ENCODE results near the gene FRMPD1.
"Not testable (repeated sequence)": the region's sequence is repeated elsewhere in the genome, so short reads cannot be mapped to it uniquely, and the experiment has no call there.

Gene FRMPD1, protein sequence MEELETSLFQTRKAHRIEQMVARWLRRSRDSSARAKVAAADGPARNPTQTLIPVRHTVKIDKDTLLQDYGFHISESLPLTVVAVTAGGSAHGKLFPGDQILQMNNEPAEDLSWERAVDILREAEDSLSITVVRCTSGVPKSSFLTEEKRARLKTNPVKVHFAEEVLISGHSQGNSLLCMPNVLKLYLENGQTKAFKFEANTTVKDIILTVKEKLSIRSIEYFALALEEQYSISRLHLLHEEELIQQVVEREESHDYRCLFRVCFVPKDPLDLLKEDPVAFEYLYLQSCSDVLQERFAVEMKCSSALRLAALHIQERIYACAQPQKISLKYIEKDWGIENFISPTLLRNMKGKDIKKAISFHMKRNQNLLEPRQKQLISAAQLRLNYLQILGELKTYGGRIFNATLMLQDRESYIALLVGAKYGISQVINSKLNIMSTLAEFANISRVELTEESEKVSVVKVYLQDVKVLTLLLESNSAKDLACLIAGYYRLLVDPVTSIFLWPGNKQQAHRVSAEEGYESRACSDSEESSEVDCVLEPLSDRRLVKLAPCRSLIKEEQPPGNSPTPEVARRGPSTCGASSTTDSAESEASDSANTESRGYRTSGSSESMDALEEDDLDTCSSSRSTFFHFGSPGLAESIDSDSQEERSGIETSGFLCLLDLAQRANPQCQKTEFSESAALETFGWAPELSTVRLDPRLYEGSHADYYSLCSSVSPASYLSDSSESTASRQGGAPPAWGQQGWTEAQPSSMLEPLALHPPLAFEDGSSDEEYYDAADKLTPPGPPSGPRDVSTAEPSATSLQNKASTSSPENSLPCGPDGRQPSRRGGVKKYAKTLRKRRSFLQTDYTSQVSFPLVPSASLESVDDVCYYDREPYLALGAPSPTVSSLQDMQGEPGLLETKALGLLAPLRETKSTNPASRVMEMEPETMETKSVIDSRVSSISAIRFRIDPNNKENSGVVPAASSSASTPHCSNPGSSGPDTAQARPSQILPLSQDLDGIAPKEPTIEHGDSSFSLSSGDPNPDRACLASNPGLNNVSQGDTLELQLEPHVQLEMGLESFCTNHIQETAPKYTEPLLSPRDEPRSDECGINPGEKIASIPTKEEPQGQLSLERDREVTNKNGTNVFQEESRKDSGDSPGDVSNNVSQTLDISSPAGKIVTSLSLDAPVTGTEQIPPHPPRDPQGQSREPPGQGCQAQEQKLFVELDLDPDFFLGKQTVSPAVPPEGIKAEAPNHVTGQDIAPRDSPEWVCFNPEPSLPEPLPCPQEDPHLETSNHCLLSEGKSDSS (N-terminal part only)

DNA sequence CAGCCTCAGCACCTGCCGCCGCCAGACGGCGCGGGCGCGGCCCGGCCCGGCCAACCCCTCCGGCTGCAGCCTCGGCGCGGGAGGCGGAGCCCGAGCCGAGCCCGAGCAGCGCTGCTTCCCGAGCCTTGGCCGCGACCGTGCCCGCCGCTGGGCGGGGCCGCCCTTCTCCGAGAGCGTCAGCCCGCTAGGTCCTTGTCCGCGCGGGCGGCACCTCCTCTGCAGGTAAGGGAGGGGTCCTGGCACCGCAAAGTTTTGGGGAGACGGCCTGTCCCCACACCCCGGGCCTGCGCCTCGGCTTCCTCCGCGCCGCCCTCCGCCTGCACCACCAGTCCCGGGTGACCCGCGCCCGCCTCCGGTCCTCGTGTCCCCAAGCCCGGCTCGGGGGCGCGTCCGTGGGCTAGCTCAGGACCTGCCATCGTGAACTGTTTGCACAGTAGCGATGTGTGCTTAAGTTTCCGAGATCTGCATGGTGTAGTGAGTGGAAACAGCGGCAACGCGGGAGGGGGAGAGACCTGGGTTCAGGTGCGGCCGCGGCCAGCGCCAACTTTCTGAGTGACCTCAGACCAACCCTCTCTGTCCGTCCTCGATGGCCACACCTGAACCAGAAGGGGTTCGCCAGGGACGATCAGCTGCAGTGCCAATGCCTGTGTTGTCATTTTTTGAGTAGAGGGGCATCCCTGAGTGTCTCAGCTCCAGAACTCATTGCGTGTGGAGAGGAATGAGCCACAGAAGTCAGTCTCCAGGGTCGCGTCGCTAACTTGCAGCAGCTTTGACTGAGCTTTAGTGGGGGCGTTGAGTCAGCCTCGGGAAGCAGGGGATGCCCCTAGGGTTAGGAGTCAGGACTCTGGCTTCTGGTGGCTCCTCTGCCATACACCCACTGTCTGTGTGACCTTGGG lies at the start of gene FRMPD1:
Gene FRMPD1 (plus strand): TSS at position 82 of the 896 bp plus-strand sequence. CDS start 41,688 bp downstream, outside the sequence.
- TF ChIP-seq, protein P1, sequence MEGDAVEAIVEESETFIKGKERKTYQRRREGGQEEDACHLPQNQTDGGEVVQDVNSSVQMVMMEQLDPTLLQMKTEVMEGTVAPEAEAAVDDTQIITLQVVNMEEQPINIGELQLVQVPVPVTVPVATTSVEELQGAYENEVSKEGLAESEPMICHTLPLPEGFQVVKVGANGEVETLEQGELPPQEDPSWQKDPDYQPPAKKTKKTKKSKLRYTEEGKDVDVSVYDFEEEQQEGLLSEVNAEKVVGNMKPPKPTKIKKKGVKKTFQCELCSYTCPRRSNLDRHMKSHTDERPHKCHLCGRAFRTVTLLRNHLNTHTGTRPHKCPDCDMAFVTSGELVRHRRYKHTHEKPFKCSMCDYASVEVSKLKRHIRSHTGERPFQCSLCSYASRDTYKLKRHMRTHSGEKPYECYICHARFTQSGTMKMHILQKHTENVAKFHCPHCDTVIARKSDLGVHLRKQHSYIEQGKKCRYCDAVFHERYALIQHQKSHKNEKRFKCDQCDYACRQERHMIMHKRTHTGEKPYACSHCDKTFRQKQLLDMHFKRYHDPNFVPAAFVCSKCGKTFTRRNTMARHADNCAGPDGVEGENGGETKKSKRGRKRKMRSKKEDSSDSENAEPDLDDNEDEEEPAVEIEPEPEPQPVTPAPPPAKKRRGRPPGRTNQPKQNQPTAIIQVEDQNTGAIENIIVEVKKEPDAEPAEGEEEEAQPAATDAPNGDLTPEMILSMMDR (IDR thresholded peaks at IDR 0.05; ENCODE audit: insufficient read depth, low read length, poor library complexity, severe bottlenecking): no peak
- Histone ChIP-seq H3K4me3 (replicated peaks; ENCODE audit: low read depth, low read length) (peak within 1 kb of the TSS; percentile 60), H3K36me3 (ENCODE audit: control insufficient read depth, insufficient read depth, low read length) (no peaks in the 10 kb centered on the region), H3K27me3 (replicated peaks; ENCODE audit: control insufficient read depth, insufficient read depth, low read length) (peaks cover 13% of the 10 kb centered on the region)
- peak; percentile 72 for DNase-seq (ENCODE audit: extremely low read depth, insufficient read length)

DNA sequence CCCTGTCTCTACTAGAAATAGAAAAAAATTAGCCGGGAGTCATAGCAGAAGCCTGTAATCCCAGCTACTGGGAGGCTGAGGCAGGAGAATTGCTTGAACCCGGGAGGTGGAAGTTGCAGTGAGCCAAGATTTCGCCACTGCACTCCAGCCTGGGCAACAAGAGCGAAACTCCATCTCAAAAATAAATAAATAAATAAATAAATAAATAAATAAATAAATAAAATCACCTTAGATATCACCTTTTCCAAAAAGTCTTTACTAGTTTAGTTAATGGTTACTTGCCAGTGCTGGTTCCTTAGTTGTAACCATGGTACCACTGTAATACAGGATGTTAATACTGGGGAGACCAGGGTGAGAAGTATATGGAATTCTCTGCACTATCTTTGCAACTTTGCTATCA lies 48.7 kb upstream of the FRMPD1 start:
- not testable (repeated sequence) for H3K4me3 ChIP-seq (replicated peaks; ENCODE audit: low read depth, low read length); DNase-seq (ENCODE audit: extremely low read depth, insufficient read length); H3K27me3 ChIP-seq (replicated peaks; ENCODE audit: control insufficient read depth, insufficient read depth, low read length); H3K36me3 ChIP-seq (ENCODE audit: control insufficient read depth, insufficient read depth, low read length)

DNA sequence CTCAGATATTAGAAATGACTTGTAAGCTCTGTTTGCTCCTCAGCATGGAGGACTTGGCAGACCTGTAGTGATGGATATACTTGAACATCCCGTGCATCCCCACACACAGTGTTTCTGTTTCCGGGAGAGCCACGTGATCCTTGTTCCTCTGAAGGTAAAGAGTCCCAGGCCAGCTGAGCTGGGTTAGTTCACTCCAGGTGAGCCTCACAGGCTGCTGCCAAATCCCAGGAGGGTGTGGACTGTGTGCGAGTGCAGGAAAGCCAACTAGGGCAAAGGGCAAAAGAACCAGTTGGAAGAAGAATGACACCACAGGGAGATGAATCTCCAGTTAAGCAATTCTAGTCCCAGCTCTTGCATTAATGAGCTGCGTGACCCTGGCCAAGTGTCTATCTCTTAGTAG lies 47.9 kb upstream of the FRMPD1 start:
- Histone ChIP-seq H3K4me3 (replicated peaks; ENCODE audit: low read depth, low read length) (no peak overlapping the region), H3K36me3 (ENCODE audit: control insufficient read depth, insufficient read depth, low read length) (no peaks in the 10 kb centered on the region), H3K27me3 (replicated peaks; ENCODE audit: control insufficient read depth, insufficient read depth, low read length) (peaks cover 3% of the 10 kb centered on the region)
- TF ChIP-seq, protein P1 (IDR thresholded peaks at IDR 0.05; ENCODE audit: insufficient read depth, low read length, poor library complexity, severe bottlenecking): no peak
- DNase-seq (ENCODE audit: extremely low read depth, insufficient read length): no peak

DNA sequence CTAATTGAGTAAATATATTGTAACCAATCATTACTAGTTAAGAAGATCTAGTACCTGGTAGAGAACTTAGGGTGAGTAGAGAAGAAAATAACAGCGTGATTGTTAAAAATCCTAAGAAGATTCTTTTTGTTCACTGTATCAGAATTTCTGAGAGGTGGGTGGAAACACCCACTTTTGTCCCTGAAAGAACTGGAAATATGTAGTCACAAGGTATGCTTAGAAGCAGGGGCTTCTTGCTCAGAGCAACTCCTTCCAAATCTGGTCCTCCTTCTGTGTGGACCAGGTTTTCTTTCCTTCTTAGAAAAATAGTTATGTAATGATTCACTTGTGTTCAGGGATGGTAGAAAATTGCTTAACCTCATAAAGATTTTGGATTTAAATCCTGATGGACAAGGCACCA lies 46.5 kb upstream of the FRMPD1 start:
- Histone ChIP-seq H3K36me3 (ENCODE audit: control insufficient read depth, insufficient read depth, low read length) (no peaks in the 10 kb centered on the region), H3K27me3 (replicated peaks; ENCODE audit: control insufficient read depth, insufficient read depth, low read length) (peaks cover 3% of the 10 kb centered on the region), H3K4me3 (replicated peaks; ENCODE audit: low read depth, low read length) (no peak overlapping the region)
- no peak for DNase-seq (ENCODE audit: extremely low read depth, insufficient read length)
- TF ChIP-seq, protein P1 (IDR thresholded peaks at IDR 0.05; ENCODE audit: insufficient read depth, low read length, poor library complexity, severe bottlenecking): no peak

DNA sequence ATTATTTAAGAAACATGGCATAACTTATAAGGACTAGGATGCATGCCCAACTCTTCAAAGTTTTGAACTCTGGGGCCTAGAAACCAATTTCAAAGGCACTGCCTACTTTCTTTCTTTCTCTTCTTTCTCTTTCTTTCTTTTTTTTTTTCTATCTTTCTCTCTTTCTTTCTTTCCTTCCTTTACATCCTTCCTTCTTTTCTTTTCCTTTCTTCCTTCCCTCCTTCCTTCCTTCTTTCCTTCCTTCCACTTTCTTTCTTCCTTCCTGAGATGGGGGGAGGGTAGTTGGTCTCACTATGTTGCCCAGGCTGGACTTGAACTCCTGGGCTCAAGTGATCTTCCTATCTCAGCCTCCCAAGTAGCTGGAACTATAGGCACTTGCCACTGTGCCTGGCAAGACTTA lies 42.5 kb upstream of the FRMPD1 start:
- TF ChIP-seq, protein P1 (IDR thresholded peaks at IDR 0.05; ENCODE audit: insufficient read depth, low read length, poor library complexity, severe bottlenecking): no peak
- DNase-seq (ENCODE audit: extremely low read depth, insufficient read length): no peak
- no peaks in the 10 kb centered on the region for H3K36me3 ChIP-seq (ENCODE audit: control insufficient read depth, insufficient read depth, low read length)
- H3K27me3 ChIP-seq (replicated peaks; ENCODE audit: control insufficient read depth, insufficient read depth, low read length): peaks cover 3% of the 10 kb centered on the region
- no peak overlapping the region for H3K4me3 ChIP-seq (replicated peaks; ENCODE audit: low read depth, low read length)
